PC-3 (cell line): ENCODE measurements around the gene VTCN1.

Source experiments
- CTCF ChIP-seq: fragments of 300-600 bp; sonication (generic); conservative IDR thresholded peaks from 2 replicates; pipeline ENCODE4 v1.5.1; 2017; ENCODE audit warnings: antibody characterized with exemption, low read depth, mild to moderate bottlenecking, low read length
- EZH2 ChIP-seq: fragments of 300-600 bp; sonication (generic); IDR thresholded peaks from one replicate; pipeline ENCODE4 v1.6.1; 2017; ENCODE audit warnings: antibody characterized with exemption, mild to moderate bottlenecking, low read length; ENCODE audit not compliant: unreplicated experiment

- TF ChIP-seq EZH2 (no peak), CTCF (no peak)
Measured at GRCh38 chr1:117114877-117115276, 95.8 kb downstream of the VTCN1 start.
